ENCODE results near the gene BMX. TPM values are rescaled to one million over a fixed set of nuclear protein-coding genes. Genes with fewer than 3 reads are reported as not detected.

BMX gene
- total and polyA plus RNA-seq, 5 experiments from 2014 or later: not detected

- Mint-ChIP-seq H3K36me3 (peaks cover 0 to 9% (median 0%) of the 10 kb centered on the region in 3 donors), H3K27ac (no peak overlapping the region), H3K4me1 (no peaks in the 10 kb centered on the region), H3K9me3 (peaks cover 0 to 2% (median 0%) of the 10 kb centered on the region in 9 donors), H3K27me3 (peaks cover under 1 to 29% (median 4%) of the 10 kb centered on the region in 5 donors), H3K4me3 (no peak overlapping the region)
- DNase-seq: no peak
- no peak for ATAC-seq
- POLR2A ChIA-PET: no interaction called here
Observed at GRCh38 chrX:15600049-15600448, 99.4 kb downstream of the BMX start.

- POLR2A ChIA-PET: no interaction called here
- Mint-ChIP-seq H3K36me3 (peaks cover 0 to 9% (median 0%) of the 10 kb centered on the region in 3 donors), H3K9me3 (peaks cover 0 to 2% (median 0%) of the 10 kb centered on the region in 9 donors), H3K4me3 (no peak within 1 kb of the TSS), H3K4me1 (no peaks in the 10 kb centered on the region), H3K27ac (no peak within 1 kb of the TSS), H3K27me3 (peaks cover 2 to 35% (median 7%) of the 10 kb centered on the region in 5 donors)
- DNase-seq (no peak), ATAC-seq (no peak)
Observed at GRCh38 chrX:15600745-15601144, 100.1 kb downstream of the BMX start, which contains the start of gene ACE2. TSS of gene ACE2 (minus strand) at chrX:15600960. CDS start at chrX:15600911, 49 bp downstream.

GRCh38 chrX:15601932-15602331 lies 101.3 kb downstream of the BMX start:
- POLR2A ChIA-PET: no interaction called here
- H3K27ac Mint-ChIP-seq: no peak overlapping the region

GRCh38 chrX:15602761-15603160 lies 102.2 kb downstream of the BMX start:
- no peaks in the 10 kb centered on the region for H3K4me1 Mint-ChIP-seq
- H3K36me3 Mint-ChIP-seq: peaks cover 0 to 9% (median 0%) of the 10 kb centered on the region in 3 donors
- ATAC-seq (no peak), DNase-seq (no peak)
- no peak overlapping the region for H3K27ac Mint-ChIP-seq
- POLR2A ChIA-PET: no interaction called here
- peaks cover 0 to 2% (median 0%) of the 10 kb centered on the region in 9 donors for H3K9me3 Mint-ChIP-seq
- H3K27me3 Mint-ChIP-seq: peaks cover 2 to 35% (median 7%) of the 10 kb centered on the region in 5 donors
- H3K4me3 Mint-ChIP-seq: no peak overlapping the region

More at GRCh38 chrX:15601932-15602331, 101.3 kb downstream of the BMX start:
- Mint-ChIP-seq H3K27me3 (peaks cover 2 to 35% (median 7%) of the 10 kb centered on the region in 5 donors), H3K4me3 (no peak overlapping the region), H3K9me3 (peaks cover 0 to 2% (median 0%) of the 10 kb centered on the region in 9 donors), H3K4me1 (no peaks in the 10 kb centered on the region), H3K36me3 (peaks cover 0 to 9% (median 0%) of the 10 kb centered on the region in 3 donors)
- ATAC-seq (no peak), DNase-seq (no peak)

- H3K36me3 Mint-ChIP-seq: peaks cover 0 to 9% (median 0%) of the 10 kb centered on the region in 3 donors
Observed at GRCh38 chrX:15605226-15605625, 104.6 kb downstream of the BMX start.

More at GRCh38 chrX:15605226-15605625, 104.6 kb downstream of the BMX start:
- ATAC-seq: no peak
- DNase-seq: no peak
- POLR2A ChIA-PET: no interaction called here
- Mint-ChIP-seq H3K27me3 (peaks cover 2 to 35% (median 12%) of the 10 kb centered on the region in 5 donors), H3K9me3 (peaks cover 0 to 8% (median 0%) of the 10 kb centered on the region in 9 donors), H3K4me1 (no peaks in the 10 kb centered on the region), H3K27ac (no peak overlapping the region), H3K4me3 (no peak overlapping the region)

Other genes starting within 250 kb of the BMX start
- under 1 TPM in 1 of 2 experiments, not detected in 1; 0.33 TPM for gene ASB9, start 230.7 kb upstream of the BMX start, total RNA-seq
- gene ASB9, start 230.7 kb upstream of the BMX start, polyA plus RNA-seq: 1 to 10 TPM in 2 of 3 donors, under 1 TPM in 1; 0.71 to 2.7 (median 1.5) TPM
- not detected for gene ASB11, start 185.2 kb upstream of the BMX start, total RNA-seq
- not detected for gene ASB11, start 185.2 kb upstream of the BMX start, polyA plus RNA-seq
- 10 to 100 TPM; 30.9 to 34.2 TPM for gene PIGA, start 165.3 kb upstream of the BMX start, total RNA-seq
- 1 to 10 TPM; 3.6 to 5.2 (median 4.1) TPM for gene PIGA, start 165.3 kb upstream of the BMX start, polyA plus RNA-seq
- not detected for gene VEGFD, start 116.4 kb upstream of the BMX start, total RNA-seq
- not detected for gene VEGFD, start 116.4 kb upstream of the BMX start, polyA plus RNA-seq
- gene PIR, start 7.5 kb upstream of the BMX start, total RNA-seq: under 1 TPM; 0.36 to 0.78 TPM
- gene PIR, start 7.5 kb upstream of the BMX start, polyA plus RNA-seq: not detected
- not detected for gene ACE2, start 100.2 kb downstream of the BMX start, total RNA-seq
- not detected for gene ACE2, start 100.2 kb downstream of the BMX start, polyA plus RNA-seq
- 1 to 10 TPM in 1 of 2 experiments, under 1 TPM in 1; 0.68 to 1.1 TPM for gene CLTRN, start 164.0 kb downstream of the BMX start, total RNA-seq
- gene CLTRN, start 164.0 kb downstream of the BMX start, polyA plus RNA-seq: under 1 TPM; 0.71 to 0.85 (median 0.83) TPM
- gene CA5B, start 237.5 kb downstream of the BMX start, total RNA-seq: 10 to 100 TPM; 37.3 to 41.2 TPM
- 10 to 100 TPM; 44.2 to 69.4 (median 62.1) TPM for gene CA5B, start 237.5 kb downstream of the BMX start, polyA plus RNA-seq